GM18511 (cell line): Measurements from ENCODE around the gene DLGAP1.

Source experiments
- ATAC-seq: cut with Tn5 transposase; IDR thresholded peaks from one replicate; pipeline ENCODE4 v1.9.1; 2021; ENCODE audit warnings: mild to moderate bottlenecking, moderate library complexity; ENCODE audit not compliant: unreplicated experiment

Gene DLGAP1

GRCh38 chr18:3675446-3675845 lies 779.7 kb downstream of the DLGAP1 start:
- ATAC-seq, result no peak

DNA sequence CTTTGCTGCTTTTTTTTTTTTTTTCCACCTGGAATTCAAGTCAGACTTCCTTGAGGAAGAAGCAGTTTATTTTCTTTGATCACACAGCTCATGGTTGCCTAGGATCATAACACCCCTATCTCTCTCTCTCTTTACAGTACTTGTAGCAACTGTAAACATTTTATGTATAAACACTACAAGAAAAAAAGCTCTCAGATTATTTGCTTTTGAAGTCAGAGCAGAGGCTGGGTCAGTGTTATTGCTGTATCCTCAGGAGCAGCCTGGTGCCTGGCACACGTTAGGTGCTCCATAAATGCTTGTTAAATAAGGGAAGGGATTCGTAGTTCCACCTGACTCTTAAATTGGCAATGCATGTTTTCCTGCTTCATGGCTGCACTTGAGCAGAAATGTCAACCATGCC lies 783.9 kb downstream of the DLGAP1 start:
- no peak for ATAC-seq

DNA sequence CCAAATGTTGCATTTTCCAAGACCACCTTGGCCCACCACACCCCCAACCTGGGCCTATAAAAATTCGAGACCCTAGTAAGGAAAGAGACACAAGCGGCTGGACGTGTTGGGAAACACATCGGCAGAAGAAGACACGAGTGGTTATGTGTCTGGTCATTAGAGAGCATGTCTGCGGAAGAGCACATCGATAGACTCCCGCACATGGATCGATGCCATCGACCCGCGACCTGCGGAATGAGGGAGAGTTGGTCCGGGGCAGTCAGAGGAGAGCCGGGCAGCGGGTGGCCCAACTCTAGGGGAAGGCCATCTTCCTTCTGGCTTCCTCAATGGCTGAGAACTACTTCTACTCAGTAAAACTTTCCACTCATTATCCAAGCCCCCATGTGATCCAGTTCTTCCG lies 785.7 kb downstream of the DLGAP1 start:
- no peak for ATAC-seq

- no peak for ATAC-seq
Measured at GRCh38 chr18:3667255-3668137, 787.6 kb downstream of the DLGAP1 start.

DNA sequence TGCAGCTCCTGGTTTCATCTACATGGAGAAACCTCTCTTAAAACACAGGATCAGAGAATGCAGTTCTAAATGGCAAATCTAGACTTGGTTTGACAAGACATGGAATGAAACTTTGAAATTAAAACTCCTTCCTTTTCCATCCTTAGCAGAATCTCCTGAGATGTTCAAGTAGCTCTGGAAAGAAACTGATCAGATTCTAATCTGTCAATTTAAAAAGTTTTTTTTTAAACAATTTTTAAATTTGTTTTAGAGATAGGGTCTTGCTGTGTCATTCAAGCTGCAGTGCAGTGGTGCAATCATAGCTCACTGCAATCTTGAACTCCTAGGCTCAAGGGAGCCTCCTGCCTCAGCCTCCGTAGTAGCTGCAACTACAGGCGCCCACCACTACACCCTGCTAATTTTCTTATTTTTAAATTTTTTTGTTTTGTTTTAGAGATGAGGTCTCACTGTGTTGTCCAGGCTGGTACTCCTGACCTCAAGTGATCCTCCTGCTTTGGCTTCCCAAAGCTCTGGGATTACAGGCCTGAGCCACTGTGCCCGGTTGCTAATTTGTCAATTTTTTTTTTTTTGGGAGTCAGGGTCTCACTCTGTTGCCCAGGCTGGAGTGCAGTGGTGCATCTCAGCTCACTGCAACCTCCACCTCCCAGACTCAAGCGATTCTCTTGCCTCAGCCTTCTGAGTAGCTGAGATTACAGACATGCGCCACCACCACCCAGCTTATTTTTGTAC lies 788.4 kb downstream of the DLGAP1 start:
- no peak for ATAC-seq

GRCh38 chr18:3665780-3666525 lies 789.2 kb downstream of the DLGAP1 start:
- peak; percentile 68 for ATAC-seq

- no peak for ATAC-seq
Measured at GRCh38 chr18:3665204-3665603, 789.9 kb downstream of the DLGAP1 start.

- no peak for ATAC-seq
Measured at GRCh38 chr18:3664563-3665178, 790.4 kb downstream of the DLGAP1 start.

DNA sequence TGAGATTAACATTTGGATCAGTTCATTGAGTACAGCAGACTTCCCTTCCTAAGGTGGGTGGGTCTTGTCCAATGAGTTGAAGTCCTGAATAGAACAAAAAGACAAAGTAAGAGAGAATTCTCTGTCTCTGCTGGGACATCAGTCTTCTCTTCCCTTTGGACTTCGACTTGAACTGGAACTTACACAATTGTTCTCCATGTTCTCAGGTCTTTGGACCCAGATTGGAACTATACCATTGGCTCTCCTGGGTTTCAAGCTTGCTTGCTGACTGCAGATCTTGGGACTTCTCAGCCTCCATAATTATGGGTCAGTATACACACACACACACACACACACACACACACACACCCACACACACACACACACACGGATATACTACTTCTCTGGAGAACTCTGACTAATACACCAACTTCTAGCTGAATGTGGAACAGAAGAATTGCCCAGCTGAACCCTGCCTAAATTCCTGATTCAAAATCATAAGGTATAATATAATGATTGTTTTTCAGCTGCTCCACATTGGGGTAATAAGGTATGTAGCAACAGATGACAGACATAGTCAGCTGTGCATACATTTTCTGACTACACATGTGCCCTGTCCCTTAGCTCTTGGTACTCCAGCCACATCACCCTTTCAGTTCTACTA lies 791.1 kb downstream of the DLGAP1 start:
- no peak for ATAC-seq

- ATAC-seq, result no peak
Measured at GRCh38 chr18:3661989-3662388, 793.1 kb downstream of the DLGAP1 start.

DNA sequence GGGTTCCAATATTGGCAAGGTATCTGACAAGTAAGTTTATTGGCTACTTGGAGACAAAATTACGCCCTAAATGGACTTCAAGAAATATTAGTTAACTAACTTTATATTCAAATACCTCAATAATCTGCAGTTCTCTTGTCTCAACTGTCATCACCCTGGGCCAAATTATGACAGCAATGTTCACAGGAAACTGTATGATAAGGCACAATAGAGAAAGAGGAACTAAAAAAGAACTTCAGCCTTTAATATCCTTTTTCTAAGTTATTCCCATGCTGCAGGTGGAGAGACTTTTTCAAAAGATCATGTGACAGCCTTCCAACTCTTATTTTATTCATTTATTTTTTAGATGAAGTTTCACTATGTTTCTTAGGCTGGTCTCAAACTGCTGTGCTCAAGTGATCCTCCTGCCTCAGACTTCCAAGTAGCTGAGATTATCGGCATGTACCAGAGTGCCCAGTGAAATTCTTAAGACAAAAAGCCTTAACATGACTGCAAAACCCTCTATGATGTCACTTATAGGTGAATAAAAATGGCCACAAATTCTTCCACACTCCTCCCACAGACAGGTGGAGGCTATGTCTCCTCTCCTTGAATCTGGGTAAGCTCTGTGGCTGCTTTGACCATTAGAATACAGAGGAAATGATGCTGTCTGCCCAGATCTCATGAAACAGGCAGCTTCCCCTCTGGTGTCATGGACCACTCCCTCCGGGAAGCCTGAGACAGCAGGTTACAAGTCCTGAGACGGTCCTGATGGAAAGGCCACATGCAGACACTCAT lies 794.2 kb downstream of the DLGAP1 start:
- ATAC-seq, result no peak

DNA sequence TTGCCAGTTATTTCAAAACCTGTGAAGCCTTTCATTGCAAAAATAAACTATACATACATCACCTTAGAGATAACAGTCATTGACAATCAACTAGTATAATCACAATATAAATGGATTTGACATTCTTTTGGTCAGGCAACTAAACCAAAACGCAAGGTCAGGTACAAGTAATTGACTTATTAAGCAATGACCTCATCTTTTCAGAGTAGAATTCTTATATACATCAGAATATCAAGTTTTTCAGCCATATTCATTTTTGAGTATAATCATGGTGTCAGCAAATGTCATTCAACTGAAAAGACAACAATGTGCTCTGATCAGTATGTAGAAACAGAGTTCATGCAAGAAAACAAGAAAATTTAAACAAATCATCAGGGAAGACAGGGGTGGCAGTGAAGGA lies 796.6 kb downstream of the DLGAP1 start:
- ATAC-seq, result no peak

DNA sequence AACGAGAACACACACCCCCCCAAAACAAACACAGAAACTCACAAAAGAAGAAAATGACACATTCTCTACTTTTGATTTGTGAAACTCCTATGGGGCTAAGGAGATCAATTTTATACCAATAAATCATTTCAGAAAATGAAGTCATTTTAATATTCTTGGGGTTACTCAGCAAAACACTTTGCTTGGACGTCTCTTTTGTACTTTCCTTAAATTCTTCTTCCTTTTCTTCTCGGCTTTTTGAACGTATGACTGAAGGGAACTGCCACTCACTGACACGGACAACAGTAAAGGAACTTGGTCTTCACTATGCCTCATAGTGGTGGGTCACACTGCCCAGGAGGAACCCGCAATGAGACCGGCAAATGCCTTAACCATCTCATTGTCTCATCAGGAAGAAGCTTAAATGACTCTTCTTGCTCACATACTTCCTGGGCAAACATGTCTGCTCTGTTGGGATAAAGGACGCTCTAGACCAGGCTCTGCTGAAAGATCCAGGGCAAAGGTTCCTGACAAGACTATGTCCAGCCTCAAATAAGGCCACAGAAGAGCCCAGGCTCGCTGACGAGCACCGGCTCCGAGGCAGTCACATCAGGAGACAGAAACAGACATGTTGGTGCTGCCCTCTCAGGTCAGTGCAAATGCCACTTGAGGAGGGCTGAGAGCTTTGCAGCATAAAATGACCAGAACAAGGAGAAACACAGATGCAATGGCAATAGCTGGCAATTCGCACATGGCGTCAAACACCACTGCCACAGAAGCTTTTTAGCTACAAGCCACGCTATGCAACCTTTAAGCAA lies 799.7 kb downstream of the DLGAP1 start:
- ATAC-seq, result no peak

- no peak for ATAC-seq
Measured at GRCh38 chr18:3654442-3655253, 800.5 kb downstream of the DLGAP1 start.

DNA sequence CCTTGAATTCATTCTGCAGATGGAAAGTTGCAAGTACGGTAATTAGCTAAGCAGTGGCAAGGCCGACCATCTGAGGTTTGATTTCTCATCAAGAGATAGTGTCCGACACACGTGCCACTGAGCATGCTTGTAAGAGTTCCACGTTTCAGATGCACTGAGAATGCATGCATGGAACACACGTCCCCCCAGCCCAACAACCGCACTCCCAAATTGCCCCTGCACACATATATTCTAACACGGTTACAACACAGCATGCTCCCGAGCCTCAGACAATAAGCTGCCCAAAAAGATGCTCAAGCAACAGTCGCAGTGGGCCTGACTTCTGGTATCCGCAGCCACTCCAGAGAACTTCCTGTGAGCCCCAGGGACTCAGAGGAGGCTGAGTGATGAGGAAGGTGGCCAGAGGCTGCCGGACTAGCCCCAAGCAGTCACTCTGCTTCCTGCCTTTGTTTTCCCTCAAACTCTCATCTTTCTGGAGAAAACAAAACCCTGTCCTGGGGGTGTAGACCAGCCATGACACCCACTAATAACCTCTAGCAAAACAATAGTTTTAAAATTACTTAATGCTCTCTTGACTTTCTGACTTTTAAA lies 801.2 kb downstream of the DLGAP1 start:
- ATAC-seq, result no peak

GRCh38 chr18:3653263-3653850 lies 801.8 kb downstream of the DLGAP1 start:
- ATAC-seq, result no peak
